ENCODE measurements around the gene TBC1D22A.

- TF ChIP-seq CTCF (IDR thresholded peaks at IDR 0.05; ENCODE audit: low read length) = no peak
- no peak for TF ChIP-seq EZH2 (IDR thresholded peaks at IDR 0.05; ENCODE audit: borderline replicate concordance, low read length)
Observed at GRCh38 chr22:46781291-46781690, 18.8 kb downstream of the TBC1D22A start.
